HEK293 (cell line): ENCODE data around the gene MCM7.

Experiments used
- CTCF ChIA-PET: fragments of 350-600 bp; formaldehyde crosslinking; extraction: SDS; loops from one replicate; lab custom pipeline; 2021; ENCODE audit warnings: antibody characterized with exemption; lab: Yijun Ruan, JAX
- POLR2A ChIA-PET: fragments of 300-600 bp; formaldehyde crosslinking; extraction: SDS; loops from one replicate; lab custom pipeline; 2020; ENCODE audit warnings: antibody characterized with exemption, inconsistent platforms; lab: Yijun Ruan, JAX
- H3K27ac ChIP-seq: fragments of 200-500 bp; sonication (Bioruptor generic); 2 replicates; pipeline ENCODE4 v1.5.1; 2014; ENCODE audit warnings: low read depth, low read length, control low read depth, inconsistent platforms; ENCODE audit errors: extremely low read depth
- H3K36me3 ChIP-seq, 2 experiments: fragments of 200-500 bp in 1 of 2; sonication (Bioruptor generic) in 1 of 2; 1 replicate in 1 of 2; 2 replicates in 1 of 2; pipeline ENCODE4 v1.5.1; 2014 to 2017; ENCODE audit warnings: inconsistent platforms in 2 of 2, low read length in 2 of 2; ENCODE audit not compliant: control insufficient read depth in 2 of 2, insufficient read depth in 1 of 2
- H3K4me1 ChIP-seq: fragments of 200-500 bp; sonication (Bioruptor generic); 2 replicates; pipeline ENCODE4 v1.5.1; 2014; ENCODE audit warnings: mild to moderate bottlenecking, low read length, inconsistent platforms; ENCODE audit not compliant: control insufficient read depth, insufficient read depth
- H3K4me3 ChIP-seq: 2 replicates; pipeline ENCODE4 v1.5.1; 2011; ENCODE audit warnings: low read depth, mild to moderate bottlenecking, control low read depth, low read length, moderate library complexity
- H3K9me3 ChIP-seq: fragments of 200-500 bp; sonication (Bioruptor generic); 2 replicates; pipeline ENCODE4 v1.5.1; 2014; ENCODE audit warnings: low read depth, low read length, inconsistent platforms; ENCODE audit not compliant: control insufficient read depth, insufficient read depth
- PRDM10 ChIP-seq: fragments of 450-650 bp; formaldehyde crosslinking; IDR thresholded peaks from 2 replicates; pipeline ENCODE4 v1.5.1; 2016; ENCODE audit warnings: missing biosample characterization, missing genetic modification characterization
- PRDM2 ChIP-seq: fragments of 450-650 bp; formaldehyde crosslinking; IDR thresholded peaks from 2 replicates; pipeline ENCODE4 v1.5.1; 2016; ENCODE audit warnings: missing biosample characterization, missing genetic modification characterization, borderline replicate concordance
- ZNF624 ChIP-seq: fragments of 450-650 bp; formaldehyde crosslinking; IDR thresholded peaks from 2 replicates; pipeline ENCODE4 v1.5.1; 2017; ENCODE audit warnings: missing biosample characterization, missing genetic modification characterization
- ZNF692 ChIP-seq: fragments of 450-650 bp; formaldehyde crosslinking; IDR thresholded peaks from 2 replicates; pipeline ENCODE4 v1.5.1; 2016; ENCODE audit warnings: missing biosample characterization, missing genetic modification characterization

MCM7 gene

GRCh38 chr7:100063376-100063775 is 37.8 kb downstream of the MCM7 start:
- peaks cover 35% of the 10 kb centered on the region in 2 experiments for H3K36me3 ChIP-seq
- CTCF ChIA-PET, result interaction anchor here (0.6 to 1.1 kb wide), 2 partner anchors 10 to 212 kb away, joined by 3 to 4 read pairs; no protein-coding TSS in a partner anchor

More at GRCh38 chr7:100063376-100063775, 37.8 kb downstream of the MCM7 start:
- H3K4me3 ChIP-seq, result no peak overlapping the region
- no peaks in the 10 kb centered on the region for H3K9me3 ChIP-seq
- no peaks in the 10 kb centered on the region for H3K4me1 ChIP-seq
- H3K27ac ChIP-seq, result no peak overlapping the region
- POLR2A ChIA-PET, result interaction anchor here (0.5 kb wide), 2 partner anchors 37 to 38 kb away, joined by 3 read pairs; no protein-coding TSS in a partner anchor
- TF ChIP-seq PRDM2 (no peak), PRDM10 (tag by site-specific recombination) (no peak), ZNF624 (tag by site-specific recombination) (no peak), ZNF692 (tag by site-specific recombination) (no peak)
